Measurements from ENCODE around the gene TMEM141.

Gene TMEM141

GRCh38 chr9:136803551-136804508, 12.7 kb downstream of the TMEM141 start:
- DNase-seq (ENCODE audit: extremely low read depth, insufficient read length): no peak
- TF ChIP-seq CTCF (IDR thresholded peaks at IDR 0.05; ENCODE audit: insufficient read depth, low read length, poor library complexity, severe bottlenecking): no peak
- Histone ChIP-seq H3K4me3 (replicated peaks; ENCODE audit: low read depth, low read length) (no peak overlapping the region), H3K36me3 (ENCODE audit: control insufficient read depth, insufficient read depth, low read length) (no peaks in the 10 kb centered on the region; the same call in none of the 2 replicates), H3K27me3 (replicated peaks; ENCODE audit: control insufficient read depth, insufficient read depth, low read length) (no peaks in the 10 kb centered on the region; the same call in 1 of the 2 replicates)

- Histone ChIP-seq H3K27me3 (replicated peaks; ENCODE audit: control insufficient read depth, insufficient read depth, low read length) (no peaks in the 10 kb centered on the region), H3K36me3 (ENCODE audit: control insufficient read depth, insufficient read depth, low read length) (no peaks in the 10 kb centered on the region; the same call in none of the 2 replicates), H3K4me3 (replicated peaks; ENCODE audit: low read depth, low read length) (no peak overlapping the region)
- DNase-seq (ENCODE audit: extremely low read depth, insufficient read length): no peak
- TF ChIP-seq CTCF (IDR thresholded peaks at IDR 0.05; ENCODE audit: insufficient read depth, low read length, poor library complexity, severe bottlenecking): no peak
Observed at GRCh38 chr9:136804509-136805206, 13.5 kb downstream of the TMEM141 start.

- DNase-seq (ENCODE audit: extremely low read depth, insufficient read length): no peak
- H3K36me3 ChIP-seq (ENCODE audit: control insufficient read depth, insufficient read depth, low read length): no peaks in the 10 kb centered on the region; the same call in none of the 2 replicates
- no peak for TF ChIP-seq CTCF (IDR thresholded peaks at IDR 0.05; ENCODE audit: insufficient read depth, low read length, poor library complexity, severe bottlenecking)
- H3K27me3 ChIP-seq (replicated peaks; ENCODE audit: control insufficient read depth, insufficient read depth, low read length): no peaks in the 10 kb centered on the region
- H3K4me3 ChIP-seq (replicated peaks; ENCODE audit: low read depth, low read length): no peak overlapping the region
Observed at GRCh38 chr9:136805207-136805740, 14.1 kb downstream of the TMEM141 start.

- TF ChIP-seq CTCF (IDR thresholded peaks at IDR 0.05; ENCODE audit: insufficient read depth, low read length, poor library complexity, severe bottlenecking): no peak
- Histone ChIP-seq H3K4me3 (replicated peaks; ENCODE audit: low read depth, low read length) (no peak overlapping the region), H3K27me3 (replicated peaks; ENCODE audit: control insufficient read depth, insufficient read depth, low read length) (no peaks in the 10 kb centered on the region), H3K36me3 (ENCODE audit: control insufficient read depth, insufficient read depth, low read length) (no peaks in the 10 kb centered on the region; the same call in none of the 2 replicates)
- DNase-seq (ENCODE audit: extremely low read depth, insufficient read length): no peak
Observed at GRCh38 chr9:136806067-136806466, 14.9 kb downstream of the TMEM141 start.

GRCh38 chr9:136806631-136807201, 15.6 kb downstream of the TMEM141 start:
- Histone ChIP-seq H3K27me3 (replicated peaks; ENCODE audit: control insufficient read depth, insufficient read depth, low read length) (no peaks in the 10 kb centered on the region), H3K4me3 (replicated peaks; ENCODE audit: low read depth, low read length) (peak overlapping the region; percentile 74), H3K36me3 (ENCODE audit: control insufficient read depth, insufficient read depth, low read length) (no peaks in the 10 kb centered on the region; the same call in none of the 2 replicates)
- no peak for TF ChIP-seq CTCF (IDR thresholded peaks at IDR 0.05; ENCODE audit: insufficient read depth, low read length, poor library complexity, severe bottlenecking)
- no peak for DNase-seq (ENCODE audit: extremely low read depth, insufficient read length)

Measured in GM06990 (cell line).